HG03103 (cell line): ENCODE measurements around the gene CFAP54.
"Not testable (repeated sequence)": the region's sequence is repeated elsewhere in the genome, so short reads cannot be mapped to it uniquely, and the experiment has no call there.

Experiments used
- ATAC-seq: cut with Tn5 transposase; IDR thresholded peaks from one replicate; pipeline ENCODE4 v1.9.1; 2021; ENCODE audit warnings: low read depth; ENCODE audit not compliant: unreplicated experiment

The CFAP54 gene

GRCh38 chr12:96489392-96490056, at the start of gene CFAP54:
Gene CFAP54, plus strand, starts transcription at chr12:96489577. Its CDS starts 33 bp downstream, at chr12:96489610.
- peak; percentile 91 for ATAC-seq

GRCh38 chr12:96441816-96442215, 47.6 kb upstream of the CFAP54 start:
- ATAC-seq: no peak

- ATAC-seq: no peak
These were observed 46.5 kb upstream of the CFAP54 start for GRCh38 chr12:96442906-96443305.

GRCh38 chr12:96444399-96444798, 45.0 kb upstream of the CFAP54 start:
- ATAC-seq: no peak

GRCh38 chr12:96445691-96446583, 43.4 kb upstream of the CFAP54 start:
- ATAC-seq: peak; percentile 99

GRCh38 chr12:96447256-96447655, 42.1 kb upstream of the CFAP54 start:
- no peak for ATAC-seq

GRCh38 chr12:96448300-96448699, 41.1 kb upstream of the CFAP54 start:
- ATAC-seq: no peak

GRCh38 chr12:96452261-96452922, 37.0 kb upstream of the CFAP54 start:
- ATAC-seq: no peak

GRCh38 chr12:96454396-96454795, 35.0 kb upstream of the CFAP54 start:
- no peak for ATAC-seq

- ATAC-seq: peak; percentile 93
These were observed 33.0 kb upstream of the CFAP54 start for GRCh38 chr12:96456265-96456974.

- no peak for ATAC-seq
These were observed 32.0 kb upstream of the CFAP54 start for GRCh38 chr12:96457191-96457930.

- ATAC-seq: not testable (repeated sequence)
These were observed 30.1 kb upstream of the CFAP54 start for GRCh38 chr12:96459281-96459680.

- ATAC-seq: no peak
These were observed 26.7 kb upstream of the CFAP54 start for GRCh38 chr12:96462571-96463280.

GRCh38 chr12:96465896-96466295, 23.5 kb upstream of the CFAP54 start:
- ATAC-seq: no peak

GRCh38 chr12:96466939-96467751, 22.2 kb upstream of the CFAP54 start:
- ATAC-seq: no peak

GRCh38 chr12:96471368-96472050, 17.9 kb upstream of the CFAP54 start:
- ATAC-seq: no peak

- ATAC-seq: no peak
These were observed 17.0 kb upstream of the CFAP54 start for GRCh38 chr12:96472384-96472783.
